ENCODE results near the gene RAB5IF. TPM values are rescaled to one million over a fixed set of nuclear protein-coding genes. Genes with fewer than 3 reads are reported as not detected.

RAB5IF gene
- total and polyA plus RNA-seq, 9 of the 15 experiments (the other 6 are each of a cell fraction or from before 2014, with no cell fraction given): 26.5 to 198 (median 134) TPM

DNA sequence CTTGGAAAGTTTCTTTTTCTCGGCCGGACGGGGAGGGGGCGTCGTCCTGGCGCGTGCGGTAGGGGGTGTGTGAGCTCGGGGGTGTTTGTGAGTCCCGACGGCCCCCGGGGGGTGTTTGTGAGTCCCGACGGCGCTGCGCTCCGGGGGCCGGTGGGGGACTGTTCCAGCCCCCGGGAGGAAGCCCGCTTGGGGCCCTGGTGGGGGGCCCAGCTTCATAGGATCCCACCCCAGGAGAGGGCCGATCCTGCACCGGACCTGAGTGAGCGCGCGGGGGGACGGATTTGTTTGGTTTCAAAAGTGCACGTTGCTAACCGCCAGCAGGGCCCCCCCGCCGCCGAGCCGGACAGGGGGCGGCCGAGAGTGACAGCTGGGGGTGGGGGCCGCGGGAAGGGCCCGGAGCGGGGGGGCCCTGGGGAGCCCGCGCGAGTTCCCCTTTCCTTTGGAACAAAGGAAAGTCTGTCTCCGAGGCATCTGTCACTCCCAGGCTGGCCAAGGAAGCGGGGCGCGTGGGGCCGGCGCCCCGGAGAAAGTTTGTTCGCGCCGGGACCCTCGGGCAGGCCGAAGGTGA, 31.7 kb upstream of the RAB5IF start (continued):
- TF ChIP-seq, protein P1, sequence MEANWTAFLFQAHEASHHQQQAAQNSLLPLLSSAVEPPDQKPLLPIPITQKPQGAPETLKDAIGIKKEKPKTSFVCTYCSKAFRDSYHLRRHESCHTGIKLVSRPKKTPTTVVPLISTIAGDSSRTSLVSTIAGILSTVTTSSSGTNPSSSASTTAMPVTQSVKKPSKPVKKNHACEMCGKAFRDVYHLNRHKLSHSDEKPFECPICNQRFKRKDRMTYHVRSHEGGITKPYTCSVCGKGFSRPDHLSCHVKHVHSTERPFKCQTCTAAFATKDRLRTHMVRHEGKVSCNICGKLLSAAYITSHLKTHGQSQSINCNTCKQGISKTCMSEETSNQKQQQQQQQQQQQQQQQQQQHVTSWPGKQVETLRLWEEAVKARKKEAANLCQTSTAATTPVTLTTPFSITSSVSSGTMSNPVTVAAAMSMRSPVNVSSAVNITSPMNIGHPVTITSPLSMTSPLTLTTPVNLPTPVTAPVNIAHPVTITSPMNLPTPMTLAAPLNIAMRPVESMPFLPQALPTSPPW (CRISPR knock-in tag; IDR thresholded peaks at IDR 0.05): peak; percentile 86
- TF ChIP-seq RBFOX2 (IDR thresholded peaks at IDR 0.05; ENCODE audit: low read depth, low read length) (peak; percentile 30; the same call in 1 of the 2 replicates), FOXM1 (IDR thresholded peaks at IDR 0.05; ENCODE audit: low read depth) (peak; percentile 87), FOXM1 (CRISPR knock-in tag; IDR thresholded peaks at IDR 0.05; ENCODE audit: low read depth) (no peak), DPF2 (IDR thresholded peaks at IDR 0.05) (0 out of 2 replicates have a peak, but pooled peaks have one; percentile 22), ZNF785 (CRISPR knock-in tag; IDR thresholded peaks at IDR 0.05) (no peak)
- TF ChIP-seq, protein P2, sequence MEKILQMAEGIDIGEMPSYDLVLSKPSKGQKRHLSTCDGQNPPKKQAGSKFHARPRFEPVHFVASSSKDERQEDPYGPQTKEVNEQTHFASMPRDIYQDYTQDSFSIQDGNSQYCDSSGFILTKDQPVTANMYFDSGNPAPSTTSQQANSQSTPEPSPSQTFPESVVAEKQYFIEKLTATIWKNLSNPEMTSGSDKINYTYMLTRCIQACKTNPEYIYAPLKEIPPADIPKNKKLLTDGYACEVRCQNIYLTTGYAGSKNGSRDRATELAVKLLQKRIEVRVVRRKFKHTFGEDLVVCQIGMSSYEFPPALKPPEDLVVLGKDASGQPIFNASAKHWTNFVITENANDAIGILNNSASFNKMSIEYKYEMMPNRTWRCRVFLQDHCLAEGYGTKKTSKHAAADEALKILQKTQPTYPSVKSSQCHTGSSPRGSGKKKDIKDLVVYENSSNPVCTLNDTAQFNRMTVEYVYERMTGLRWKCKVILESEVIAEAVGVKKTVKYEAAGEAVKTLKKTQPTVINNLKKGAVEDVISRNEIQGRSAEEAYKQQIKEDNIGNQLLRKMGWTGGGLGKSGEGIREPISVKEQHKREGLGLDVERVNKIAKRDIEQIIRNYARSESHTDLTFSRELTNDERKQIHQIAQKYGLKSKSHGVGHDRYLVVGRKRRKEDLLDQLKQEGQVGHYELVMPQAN (IDR thresholded peaks at IDR 0.05; ENCODE audit: borderline replicate concordance): peak; percentile 29; the same call in 1 of the 2 replicates

Data from K562 (cell line).